M059J (cell line): Measurements from ENCODE around the gene LCE1C. TPM values are rescaled to one million over a fixed set of nuclear protein-coding genes. Genes with fewer than 3 reads are reported as not detected.

Experiments
- DNase-seq: peaks from one replicate; pipeline ENCODE4 v3.0.0-alpha.2; 2012; ENCODE audit warnings: low read depth
- total RNA-seq: library from RNA; depleted of rRNA; stranded (reverse); fragments of >200 nt; shearing (Covaris generic); gene quantifications from 2 replicates; pipeline ENCODE4 v1.2.3, GENCODE V29; 2014; rRNA removed

Gene LCE1C
- total RNA-seq, 1 experiment from 2014 or later: not detected

GRCh38 chr1:152759453-152760173, 46.8 kb downstream of the LCE1C start:
- DNase-seq: no peak

DNA sequence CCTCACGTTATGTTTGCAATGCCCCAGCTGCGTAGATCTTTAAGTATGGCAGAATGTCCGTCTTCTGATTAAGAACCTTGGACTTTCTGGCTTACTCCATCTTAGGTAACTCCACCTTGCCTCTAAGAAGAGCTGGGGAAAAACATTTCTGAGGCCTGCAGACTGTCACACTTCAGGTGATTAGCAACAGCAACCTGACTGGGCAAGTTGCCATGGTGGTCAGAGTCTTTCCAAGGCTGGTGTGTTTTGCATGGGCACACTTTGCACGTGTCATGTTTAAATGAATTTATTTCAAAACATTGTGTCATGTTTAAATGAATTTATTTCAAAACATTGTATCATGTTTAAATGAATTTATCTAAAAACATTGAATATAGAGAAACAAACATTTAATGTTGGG, 47.8 kb downstream of the LCE1C start:
- DNase-seq: no peak

DNA sequence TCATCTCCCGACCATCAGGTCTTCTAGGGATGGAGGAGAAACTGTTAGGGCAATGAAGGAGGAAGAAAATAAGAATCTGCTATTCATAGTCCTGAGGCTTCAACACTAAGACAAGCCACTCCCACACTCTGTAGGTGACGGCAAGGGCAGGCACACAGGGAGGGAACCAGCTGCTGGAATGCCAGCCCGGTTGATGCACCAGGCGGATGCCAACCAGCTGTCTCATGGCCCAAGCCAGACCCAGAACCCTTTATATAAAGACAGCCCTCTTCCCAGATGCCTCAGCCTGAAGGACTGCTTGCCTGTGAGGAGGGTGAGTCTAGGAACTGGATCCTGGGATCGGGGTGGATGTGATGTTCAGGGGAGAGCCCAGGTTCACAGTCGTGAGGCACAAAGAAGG, 48.7 kb downstream of the LCE1C start, which contains the start of gene KPRP:
KPRP (plus strand) TSS at position 279 of the 400 bp plus-strand sequence. CDS start 1,564 bp downstream, outside the sequence.
- DNase-seq: no peak

GRCh38 chr1:152756872-152757271, 49.6 kb downstream of the LCE1C start:
- DNase-seq: no peak

Other genes starting within 250 kb of the LCE1C start
- gene LCE3E, start 239.9 kb downstream of the LCE1C start, total RNA-seq: not detected in 2 replicates
- not detected in 2 replicates for gene LCE3D, start 226.1 kb downstream of the LCE1C start, total RNA-seq
- gene LCE3C, start 206.4 kb downstream of the LCE1C start, total RNA-seq: not detected in 2 replicates
- not detected in 2 replicates for gene LCE3B, start 192.8 kb downstream of the LCE1C start, total RNA-seq
- gene LCE3A, start 183.5 kb downstream of the LCE1C start, total RNA-seq: not detected in 2 replicates
- gene LCE2D, start 143.3 kb downstream of the LCE1C start, total RNA-seq: not detected in 2 replicates
- not detected in 2 replicates for gene LCE2C, start 131.4 kb downstream of the LCE1C start, total RNA-seq
- not detected in 2 replicates for gene LCE2B, start 120.5 kb downstream of the LCE1C start, total RNA-seq
- not detected in 2 replicates for gene LCE2A, start 108.3 kb downstream of the LCE1C start, total RNA-seq
- gene LCE4A, start 98.5 kb downstream of the LCE1C start, total RNA-seq: not detected in 2 replicates
- gene KPRP, start 48.6 kb downstream of the LCE1C start, total RNA-seq: not detected in 2 replicates
- gene LCE1F, start 31.5 kb downstream of the LCE1C start, total RNA-seq: not detected in 2 replicates
- gene LCE1E, start 20.4 kb downstream of the LCE1C start, total RNA-seq: not detected in 2 replicates
- not detected in 2 replicates for gene LCE1D, start 9.9 kb downstream of the LCE1C start, total RNA-seq
- gene LCE1B, start 5.3 kb upstream of the LCE1C start, total RNA-seq: not detected in 2 replicates
- not detected in 2 replicates for gene LCE1A, start 20.8 kb upstream of the LCE1C start, total RNA-seq
- gene LCE6A, start 36.2 kb upstream of the LCE1C start, total RNA-seq: not detected in 2 replicates
- gene LCE7A, start 53.3 kb upstream of the LCE1C start, total RNA-seq: not detected in 2 replicates
- not detected in 2 replicates for gene SMCP, start 71.7 kb upstream of the LCE1C start, total RNA-seq
- gene IVL, start 101.9 kb upstream of the LCE1C start, total RNA-seq: not detected in 2 replicates
- gene SPRR5, start 140.6 kb upstream of the LCE1C start, total RNA-seq: not detected in 2 replicates
- not detected in 2 replicates for gene SPRR4, start 164.0 kb upstream of the LCE1C start, total RNA-seq
- not detected in 2 replicates for gene SPRR1A, start 177.4 kb upstream of the LCE1C start, total RNA-seq
- gene SPRR3, start 195.1 kb upstream of the LCE1C start, total RNA-seq: not detected in 2 replicates
- gene SPRR1B, start 224.6 kb upstream of the LCE1C start, total RNA-seq: not detected in 2 replicates
- gene SPRR2D, start 234.5 kb upstream of the LCE1C start, total RNA-seq: not detected in 2 replicates